ENCODE results near the gene SEMA4G. TPM values are rescaled to one million over a fixed set of nuclear protein-coding genes. Genes with fewer than 3 reads are reported as not detected.
A peak's percentile ranks its signal among the peaks of the same experiment; 100 is the strongest.

The SEMA4G gene
- total RNA-seq, 1 experiment from 2014 or later = 8.5 TPM

- no peak overlapping the region for H2BK20ac ChIP-seq (ENCODE audit: low read depth, low read length, poor library complexity, severe bottlenecking)
- peak overlapping the region in 1 of 3 experiments; percentile 49; a peak in 1 of 7 replicates for H3K27ac Mint-ChIP-seq
These were observed 1.9 kb downstream of the SEMA4G start for GRCh38 chr10:100970914-100971811.

More at GRCh38 chr10:100970914-100971811, 1.9 kb downstream of the SEMA4G start:
- DNase-seq = no peak
- no peak overlapping the region for H3K4me2 ChIP-seq (ENCODE audit: insufficient read depth, insufficient read length, low read length)
- H3K4ac ChIP-seq (ENCODE audit: low read depth, low read length) = no peak overlapping the region
- no peaks in the 10 kb centered on the region for H3K79me2 ChIP-seq (ENCODE audit: insufficient read depth, low read length)
- H3K4me1 ChIP-seq (ENCODE audit: insufficient read depth, low read length) = no peaks in the 10 kb centered on the region
- no peak overlapping the region for H2AFZ ChIP-seq (ENCODE audit: low read length)
- H3T11ph ChIP-seq (ENCODE audit: low read length) = no peak overlapping the region
- H4K8ac ChIP-seq (replicated peaks; ENCODE audit: insufficient read length, low read depth, low read length) = no peak overlapping the region
- H3K27me3 Mint-ChIP-seq (ENCODE audit: low read depth) = peaks cover 7% of the 10 kb centered on the region
- TF ChIP-seq CTCF (conservative IDR thresholded peaks at IDR 0.05) = no peak
- H3K36me3 Mint-ChIP-seq (ENCODE audit: insufficient read depth in 1 of 3, low read depth in 3 of 3) = peaks cover 0 to 2% (median 0%) of the 10 kb centered on the region in 3 experiments; a peak in 3 of 7 replicates
- no peaks in the 10 kb centered on the region for H3K27me3 ChIP-seq (ENCODE audit: insufficient read depth, low read length)
- H3K18ac ChIP-seq (ENCODE audit: insufficient read length, low read depth, low read length) = no peak overlapping the region
- no peak overlapping the region for H2BK120ac ChIP-seq (ENCODE audit: low read depth, low read length, poor library complexity, severe bottlenecking)
- no peaks in the 10 kb centered on the region for H4K20me1 ChIP-seq (ENCODE audit: control insufficient read depth, insufficient read depth, insufficient read length)
- H3K23me2 ChIP-seq (ENCODE audit: insufficient read length, low read depth, low read length, poor library complexity, severe bottlenecking) = peaks cover 12% of the 10 kb centered on the region
- no peak overlapping the region for H3K9ac ChIP-seq (ENCODE audit: extremely low read depth, insufficient read length, low read length)
- H3K4me1 Mint-ChIP-seq = peaks cover 32 to 34% of the 10 kb centered on the region in 2 experiments
- no peak overlapping the region for H4K91ac ChIP-seq (ENCODE audit: insufficient read length, low read depth, low read length)
- H3K9me3 ChIP-seq (ENCODE audit: control insufficient read depth, low read depth, low read length) = no peaks in the 10 kb centered on the region
- H3K56ac ChIP-seq (ENCODE audit: insufficient read length, low read depth, low read length) = no peak overlapping the region
- no peaks in the 10 kb centered on the region for H3K79me1 ChIP-seq (ENCODE audit: insufficient read depth, low read depth, low read length, poor library complexity, severe bottlenecking)
- no peak overlapping the region for H3K23ac ChIP-seq (ENCODE audit: insufficient read length, low read depth, low read length)
- no CpG with 5 or more reads among the region's 4 CpGs for WGBS (ENCODE audit: extremely low coverage, insufficient read length, low lambda C conversion rate)
- no peak overlapping the region for H2BK5ac ChIP-seq (ENCODE audit: insufficient read length, low read length)
- no peak overlapping the region for H4K5ac ChIP-seq (ENCODE audit: insufficient read length, low read depth, low read length)
- no peaks in the 10 kb centered on the region; a peak in 2 of 5 replicates for H3K9me3 Mint-ChIP-seq
- no peak overlapping the region for H3K14ac ChIP-seq (ENCODE audit: insufficient read depth, low read length)
- H2AK5ac ChIP-seq (ENCODE audit: insufficient read length, low read length) = no peak overlapping the region
- H2BK12ac ChIP-seq (ENCODE audit: insufficient read length, low read depth, low read length) = no peak overlapping the region
- H3K4me3 Mint-ChIP-seq = peak overlapping the region in 1 of 2 experiments; percentile 84; a peak in 2 of 5 replicates
- H3K27ac ChIP-seq (ENCODE audit: insufficient read length, low read depth, low read length) = no peak overlapping the region
- no peak overlapping the region for H2BK15ac ChIP-seq (ENCODE audit: low read depth, low read length)
